Measurements from ENCODE around the gene FZD7.

Gene FZD7

DNA sequence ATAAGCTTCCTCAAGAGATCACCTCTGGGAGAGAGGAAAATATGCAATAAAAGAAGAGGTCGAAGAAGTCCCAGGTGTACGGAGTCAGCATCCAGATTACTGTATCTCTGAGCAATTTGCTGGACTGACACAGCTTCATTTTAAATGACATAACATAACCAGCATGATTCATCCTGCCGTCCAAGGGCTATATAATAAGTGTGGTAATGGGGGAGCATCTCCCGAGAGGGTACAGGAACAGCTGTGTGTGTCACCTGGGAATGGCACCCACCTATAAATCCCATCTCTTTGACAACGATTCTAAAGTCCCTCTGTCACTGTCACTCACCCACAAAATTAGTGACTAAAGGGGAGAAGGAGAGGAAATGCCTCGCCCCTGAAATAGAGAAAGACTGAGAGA is 19.3 kb upstream of the FZD7 start:
- no peak for DNase-seq (ENCODE audit: low spot score)

DNA sequence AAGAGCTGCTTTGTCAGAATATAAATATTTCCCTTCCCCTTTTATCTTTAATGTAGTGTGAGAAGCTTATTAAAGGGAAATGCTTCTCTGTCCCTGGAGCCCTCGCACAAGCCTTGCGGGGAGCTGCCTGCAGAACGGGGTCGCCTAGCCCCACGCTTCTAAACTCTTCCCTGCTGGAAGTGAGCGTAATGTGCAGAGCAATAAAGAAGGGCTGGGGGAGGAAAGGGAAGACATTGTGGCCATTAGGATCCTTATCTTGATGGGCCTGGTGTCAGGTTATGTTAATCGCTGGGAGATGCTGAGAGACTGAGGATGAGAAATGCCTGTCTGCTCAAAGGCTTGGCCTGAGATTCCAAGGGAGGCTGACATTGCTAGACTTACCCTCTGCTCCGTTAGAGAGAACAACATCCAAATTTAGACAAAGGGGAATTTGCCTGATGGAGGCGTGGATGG is 18.9 kb upstream of the FZD7 start:
- no peak for DNase-seq (ENCODE audit: low spot score)

DNA sequence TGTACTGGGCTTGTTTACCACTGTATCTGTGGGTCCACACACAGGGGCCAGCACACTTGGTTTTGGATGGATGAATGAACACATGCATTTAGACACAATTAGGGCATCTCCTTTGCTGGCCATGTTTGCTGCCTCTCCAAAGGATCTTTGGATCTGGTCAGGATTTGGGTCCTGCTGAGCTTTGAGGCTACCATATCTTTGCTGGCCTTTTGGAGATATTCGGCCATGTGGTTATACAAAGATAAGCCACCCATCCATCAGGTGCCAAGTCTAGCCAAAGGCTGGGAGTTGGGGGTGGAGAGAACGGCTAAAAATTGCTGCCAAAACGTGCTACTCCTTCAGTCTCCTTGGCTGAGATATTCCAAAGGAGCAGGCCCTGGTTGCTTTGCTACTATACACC is 18.2 kb upstream of the FZD7 start:
- no peak for DNase-seq (ENCODE audit: low spot score)

DNA sequence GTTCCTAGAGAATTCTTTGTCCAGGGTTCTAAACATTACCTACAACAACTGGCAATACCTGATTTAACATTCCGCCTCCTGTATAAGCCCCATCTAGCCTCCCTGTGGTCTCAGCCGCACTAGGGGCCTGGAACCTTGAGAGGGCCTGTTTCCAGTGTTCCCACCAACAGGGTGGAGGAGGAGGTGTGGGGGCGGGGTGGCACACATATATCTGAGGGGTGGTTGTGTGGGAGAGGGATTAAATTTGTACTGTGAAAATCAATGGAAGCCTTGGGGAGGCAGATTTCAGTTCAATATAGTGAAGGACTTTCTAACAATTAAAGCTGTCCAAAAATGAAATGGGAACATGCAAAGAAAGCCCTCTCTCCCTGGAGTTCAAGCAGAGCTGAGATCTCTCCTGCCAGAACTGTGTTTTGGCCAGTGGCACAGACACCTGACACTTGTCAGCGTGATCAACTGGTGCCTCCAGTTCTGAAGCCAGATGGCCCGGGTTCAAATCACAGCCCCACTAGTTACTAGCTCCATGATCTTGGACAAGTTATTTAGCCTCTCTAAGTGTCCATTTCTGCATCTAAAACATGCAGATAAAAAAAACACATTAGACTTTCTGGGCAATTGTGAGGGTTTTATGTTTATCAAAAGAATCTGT is 17.0 kb upstream of the FZD7 start:
- DNase-seq (ENCODE audit: low spot score): no peak

DNA sequence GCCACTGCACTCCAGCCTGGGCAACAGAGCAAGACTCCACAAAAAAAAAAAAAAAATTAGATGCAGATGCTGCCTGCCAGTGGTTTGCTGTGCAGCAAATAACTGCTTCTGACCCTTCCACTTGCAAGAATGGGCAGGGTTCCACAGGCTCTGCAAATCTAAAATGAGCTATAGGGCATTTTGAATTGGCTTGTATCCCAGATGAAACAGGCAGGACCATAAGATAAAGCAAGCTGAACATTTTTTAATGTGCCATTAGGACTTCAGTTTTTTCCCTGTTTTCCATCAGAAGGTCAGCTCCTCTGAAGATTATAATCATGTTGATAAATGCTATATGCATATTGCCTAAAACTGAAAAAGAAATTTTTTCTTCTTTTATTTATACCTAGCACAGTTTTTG is 15.7 kb upstream of the FZD7 start:
- no peak for DNase-seq (ENCODE audit: low spot score)

DNA sequence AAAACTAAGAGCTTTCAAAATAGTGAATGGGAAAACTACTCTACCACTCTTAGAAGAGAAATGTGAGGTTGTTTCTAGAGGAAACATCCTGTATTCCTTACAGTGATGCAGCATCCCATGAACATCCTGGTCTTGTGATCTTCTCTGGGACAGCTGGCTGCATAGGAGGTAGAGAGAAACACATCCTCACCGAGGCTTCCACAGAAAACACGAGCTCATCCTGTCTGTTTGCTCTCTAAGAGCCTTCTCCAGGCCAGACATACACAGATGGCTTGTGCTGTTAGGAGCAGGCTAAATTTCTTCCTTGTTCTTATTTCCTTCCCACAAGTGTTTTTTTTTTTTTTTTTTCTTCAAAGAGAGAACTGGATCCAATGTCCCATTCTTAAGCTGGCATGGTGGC is 14.7 kb upstream of the FZD7 start:
- DNase-seq (ENCODE audit: low spot score): no peak

DNA sequence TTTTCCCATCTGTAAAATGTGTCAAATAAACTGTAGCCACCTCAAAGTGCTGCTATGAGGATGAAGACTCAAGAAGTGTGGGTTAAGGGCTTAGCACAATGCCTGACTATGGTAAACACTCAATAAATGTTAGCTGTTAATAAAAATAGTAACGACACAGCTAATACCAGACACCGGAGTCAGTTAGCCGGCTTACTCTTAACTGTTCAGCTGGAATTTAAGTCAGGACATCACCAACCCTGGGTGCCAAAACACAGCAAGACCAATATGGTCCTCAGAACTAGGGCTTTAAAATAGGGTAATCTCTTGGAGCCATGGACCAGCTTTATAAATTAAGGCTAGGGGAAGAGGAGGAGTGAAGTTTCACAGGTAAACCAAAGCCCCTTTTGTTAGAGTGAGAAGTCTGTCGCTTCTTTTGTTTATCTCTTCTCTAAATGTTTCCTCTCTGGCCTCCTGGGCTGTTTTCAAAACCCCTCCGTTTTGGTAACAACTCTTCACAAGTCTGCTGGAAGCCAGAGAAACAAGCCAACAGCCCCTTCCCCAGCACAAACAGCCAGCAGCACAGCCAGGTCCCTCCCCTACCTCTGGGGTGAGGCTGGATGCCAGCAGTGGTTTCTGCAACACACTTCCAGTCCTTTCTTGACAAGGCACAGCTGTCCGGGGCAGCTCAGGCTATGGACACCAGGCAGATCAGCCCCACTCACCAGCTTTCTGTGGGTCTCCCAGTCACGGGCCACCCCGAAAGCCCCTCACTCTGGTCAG is 13.8 kb upstream of the FZD7 start:
- DNase-seq (ENCODE audit: low spot score): no peak

DNA sequence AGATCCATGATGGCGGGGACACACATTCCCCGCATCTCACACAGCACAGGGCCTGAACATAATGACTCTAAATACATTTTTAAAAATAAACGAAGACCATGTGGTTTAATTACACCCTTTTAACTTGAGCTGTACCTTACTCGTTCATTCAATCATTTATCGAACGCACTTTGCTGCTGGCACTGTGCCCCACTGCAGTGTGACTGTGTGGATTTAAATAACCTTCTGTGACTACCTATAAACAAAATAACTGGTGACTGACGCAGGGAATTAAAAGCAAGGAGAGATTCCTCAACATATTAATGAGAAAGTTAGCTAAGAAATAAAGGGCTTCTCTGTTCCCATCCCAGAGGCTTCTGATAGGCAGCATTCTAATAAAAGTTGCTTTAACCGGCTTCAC is 10.9 kb upstream of the FZD7 start:
- no peak for DNase-seq (ENCODE audit: low spot score)

DNA sequence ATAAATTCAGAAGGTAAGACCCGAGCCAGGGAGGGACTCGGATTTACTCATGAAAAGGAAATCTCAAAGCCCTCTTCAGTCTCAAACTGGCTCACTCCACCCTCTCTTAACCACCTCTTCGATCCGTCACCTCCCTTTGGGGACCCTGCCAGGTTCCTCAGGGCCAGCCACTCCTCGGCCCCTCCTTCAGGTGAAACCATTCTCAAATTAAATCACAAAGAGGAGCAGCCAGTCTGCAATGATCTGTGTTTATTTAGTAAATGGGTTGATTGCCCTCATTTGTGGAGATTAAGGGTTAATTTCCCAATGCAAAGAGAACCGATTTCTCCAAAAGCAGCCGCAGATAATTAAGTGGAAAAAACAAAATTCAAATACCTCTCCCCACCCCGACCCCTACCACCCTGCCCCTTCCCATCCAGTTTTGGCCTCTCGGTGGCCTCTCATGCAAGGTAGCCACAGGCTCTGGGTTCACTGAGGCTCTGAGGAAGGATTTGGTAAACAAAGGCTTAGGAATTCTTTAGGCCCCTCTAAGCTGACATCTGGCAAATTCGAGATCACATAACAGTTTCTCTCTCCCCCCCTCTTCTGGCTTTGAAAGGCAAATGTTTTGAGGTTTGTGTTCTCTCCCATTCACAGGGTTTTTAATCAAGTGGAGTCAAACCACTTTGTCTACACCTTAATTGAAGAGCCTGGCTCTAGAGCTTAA is 10.3 kb upstream of the FZD7 start:
- DNase-seq (ENCODE audit: low spot score): no peak

DNA sequence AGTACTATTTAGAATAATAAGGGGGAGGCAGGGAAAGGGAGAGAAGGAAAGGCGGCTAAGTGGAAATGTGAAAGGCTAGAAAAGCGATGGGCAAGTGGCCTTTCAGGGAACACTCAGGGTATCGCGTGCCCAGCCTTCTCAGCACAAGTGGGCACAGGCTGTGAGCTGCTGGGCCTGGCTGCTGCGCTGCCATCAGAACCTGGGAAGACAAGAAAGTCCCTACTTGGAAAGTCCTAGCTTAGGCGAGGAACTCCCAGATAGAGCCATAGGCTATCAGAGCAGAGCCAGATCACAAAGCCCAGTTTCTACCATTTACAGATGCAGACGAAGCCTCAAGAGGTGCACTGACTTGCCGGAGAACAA is 9.8 kb upstream of the FZD7 start:
- no peak for DNase-seq (ENCODE audit: low spot score)

DNA sequence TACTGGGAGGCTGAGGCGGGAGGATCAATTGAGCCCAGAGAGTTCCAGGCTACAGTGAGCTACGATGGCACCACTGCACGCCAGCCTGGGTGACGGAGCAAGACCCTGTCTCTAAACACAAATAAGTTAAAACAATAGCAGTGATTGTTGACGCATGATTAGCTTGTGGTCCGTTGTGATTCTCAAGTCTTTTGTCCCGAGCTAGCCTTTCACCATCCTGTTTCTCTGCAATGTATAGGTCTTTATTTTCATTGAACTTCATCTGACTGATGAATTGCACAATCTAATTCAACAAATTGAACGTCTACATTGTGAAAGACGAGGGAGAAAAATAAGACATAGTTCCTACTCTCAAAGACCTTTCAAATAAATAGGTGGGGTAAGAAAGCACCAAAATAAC is 8.8 kb upstream of the FZD7 start:
- DNase-seq (ENCODE audit: low spot score): no peak

DNA sequence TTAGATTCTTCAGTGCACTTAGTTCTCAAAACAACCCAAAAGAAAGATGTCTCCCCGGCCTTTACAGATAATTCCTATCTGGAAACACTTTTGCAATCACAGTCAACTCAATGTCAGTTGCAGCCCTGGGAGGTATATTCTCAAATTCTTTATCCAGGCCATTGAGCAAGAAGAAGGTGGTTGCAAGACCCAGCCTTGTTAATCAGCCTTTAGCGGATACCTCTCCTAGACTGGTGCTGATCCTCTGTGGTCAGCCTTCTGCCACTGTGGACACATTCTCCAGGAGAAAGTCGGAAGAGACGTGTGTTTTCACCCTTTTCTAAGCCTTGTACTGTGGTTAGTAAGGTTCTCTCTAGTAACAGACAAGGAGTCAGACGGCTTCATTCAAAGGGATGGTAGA is 7.8 kb upstream of the FZD7 start:
- peak; percentile 33 for DNase-seq (ENCODE audit: low spot score)

DNA sequence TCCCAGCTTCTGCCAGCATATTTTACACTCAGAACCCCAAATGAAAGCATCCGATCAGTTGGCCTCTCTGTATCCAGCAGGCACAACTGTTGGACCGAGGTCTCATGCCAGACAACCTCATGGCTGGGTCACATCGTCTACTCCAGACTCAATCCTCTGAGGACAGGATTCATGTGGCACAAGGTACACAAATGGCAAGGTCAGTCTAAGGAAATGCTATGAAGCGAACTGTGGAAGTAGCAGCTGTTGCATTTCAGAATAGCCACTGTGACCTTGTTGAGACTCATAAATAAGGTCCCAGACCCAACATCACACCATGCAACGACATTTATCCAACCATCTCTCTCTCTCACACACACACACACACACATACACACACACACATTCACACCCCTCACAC is 7.1 kb upstream of the FZD7 start:
- DNase-seq (ENCODE audit: low spot score): no peak

DNA sequence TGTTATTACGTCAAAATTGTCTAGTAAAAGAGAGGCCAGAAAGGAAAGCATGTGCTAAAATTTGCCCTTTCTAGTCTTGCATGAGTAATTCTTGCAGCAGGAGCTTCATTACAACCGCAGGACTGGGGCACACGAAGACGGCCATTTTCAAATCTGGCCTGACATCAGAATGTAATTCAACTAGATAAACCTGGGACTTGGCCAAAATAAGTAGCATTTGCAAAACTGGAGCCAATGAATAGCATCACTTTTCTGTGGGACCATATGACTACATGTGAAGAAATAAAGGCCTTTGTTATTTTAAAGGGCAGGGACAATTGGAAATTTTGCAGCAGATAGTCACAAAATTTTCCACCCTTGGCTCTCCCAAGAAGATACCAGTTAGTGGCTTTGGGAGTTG is 3.0 kb upstream of the FZD7 start:
- no peak for DNase-seq (ENCODE audit: low spot score)

DNA sequence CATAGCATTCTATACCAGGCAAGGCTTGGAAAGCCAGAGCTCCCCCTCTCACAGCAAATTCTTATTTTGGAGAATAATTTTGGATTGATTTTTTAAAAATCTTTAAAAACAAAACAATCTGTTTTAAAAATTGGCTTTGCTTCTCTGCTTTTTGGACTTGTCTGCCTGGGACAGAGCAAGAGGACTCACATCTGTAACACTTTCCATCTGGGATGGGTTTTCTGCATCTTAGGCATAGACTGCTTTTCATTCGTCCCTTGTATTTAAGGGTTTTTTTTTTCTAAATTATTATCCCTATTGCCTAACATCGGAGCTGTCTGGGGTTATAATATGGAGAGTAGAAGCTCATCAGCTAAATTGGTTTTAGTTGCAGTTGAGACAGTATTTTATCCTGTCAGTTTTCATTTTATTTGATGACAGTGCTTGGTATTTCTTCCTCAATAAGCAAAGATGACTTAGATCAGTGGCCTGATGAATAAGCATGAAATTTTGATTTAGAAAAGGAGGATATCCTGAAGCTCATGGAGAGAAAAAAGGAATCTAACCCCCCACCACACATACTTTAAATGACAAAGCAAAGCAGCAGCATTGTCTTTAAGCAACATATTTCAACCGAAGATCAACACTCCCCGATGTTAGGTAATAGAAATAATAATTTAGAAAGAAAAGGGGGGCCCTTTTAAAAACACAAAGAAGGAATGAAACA is 2.3 kb upstream of the FZD7 start:
- no peak for DNase-seq (ENCODE audit: low spot score)

DNA sequence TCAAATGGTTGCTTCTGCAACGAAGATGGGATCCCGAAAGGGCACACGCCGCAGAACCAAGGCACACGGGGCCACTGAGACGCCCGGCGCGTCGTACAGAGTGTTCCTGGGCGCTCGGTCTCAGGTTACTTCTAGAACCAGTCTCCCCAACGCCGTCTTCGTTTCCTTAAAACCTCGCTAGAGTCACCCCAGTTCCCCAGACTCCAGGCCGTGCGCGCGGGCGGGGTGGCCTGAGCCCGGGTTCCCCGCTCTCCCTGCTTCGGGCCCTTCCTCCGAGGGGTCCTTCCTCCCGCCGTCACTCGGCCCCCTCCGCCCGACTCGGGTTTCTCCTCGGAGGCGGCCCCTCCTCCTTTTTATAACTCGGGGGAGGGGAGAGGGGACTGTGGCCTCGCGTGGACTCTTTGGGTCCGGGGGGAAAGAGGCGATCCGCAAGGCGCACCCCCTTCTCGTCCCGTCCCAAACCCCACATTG is 774 bp upstream of the FZD7 start:
- DNase-seq (ENCODE audit: low spot score): peak; percentile 24

DNA sequence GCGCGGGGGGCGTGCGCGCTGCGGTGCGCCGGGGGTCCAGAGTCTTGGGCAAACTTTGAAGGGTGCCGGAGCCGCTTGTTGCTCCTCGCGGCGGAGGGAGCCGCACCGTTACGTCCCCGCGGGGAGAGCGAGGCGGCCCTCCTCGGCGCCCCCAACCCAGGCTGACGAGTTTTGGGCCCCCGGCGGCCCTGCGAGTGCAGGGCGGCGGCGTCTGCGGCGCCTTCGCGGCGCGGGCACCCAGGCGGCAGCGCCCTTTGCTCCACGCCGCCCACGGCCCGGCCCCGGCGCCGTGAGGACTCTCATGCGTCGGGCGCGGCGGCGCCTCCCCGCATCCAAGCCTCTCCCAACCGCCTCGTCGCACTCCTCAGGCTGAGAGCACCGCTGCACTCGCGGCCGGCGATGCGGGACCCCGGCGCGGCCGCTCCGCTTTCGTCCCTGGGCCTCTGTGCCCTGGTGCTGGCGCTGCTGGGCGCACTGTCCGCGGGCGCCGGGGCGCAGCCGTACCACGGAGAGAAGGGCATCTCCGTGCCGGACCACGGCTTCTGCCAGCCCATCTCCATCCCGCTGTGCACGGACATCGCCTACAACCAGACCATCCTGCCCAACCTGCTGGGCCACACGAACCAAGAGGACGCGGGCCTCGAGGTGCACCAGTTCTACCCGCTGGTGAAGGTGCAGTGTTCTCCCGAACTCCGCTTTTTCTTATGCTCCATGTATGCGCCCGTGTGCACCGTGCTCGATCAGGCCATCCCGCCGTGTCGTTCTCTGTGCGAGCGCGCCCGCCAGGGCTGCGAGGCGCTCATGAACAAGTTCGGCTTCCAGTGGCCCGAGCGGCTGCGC is 814 bp downstream of the FZD7 start:
- DNase-seq (ENCODE audit: low spot score): peak; percentile 49

DNA sequence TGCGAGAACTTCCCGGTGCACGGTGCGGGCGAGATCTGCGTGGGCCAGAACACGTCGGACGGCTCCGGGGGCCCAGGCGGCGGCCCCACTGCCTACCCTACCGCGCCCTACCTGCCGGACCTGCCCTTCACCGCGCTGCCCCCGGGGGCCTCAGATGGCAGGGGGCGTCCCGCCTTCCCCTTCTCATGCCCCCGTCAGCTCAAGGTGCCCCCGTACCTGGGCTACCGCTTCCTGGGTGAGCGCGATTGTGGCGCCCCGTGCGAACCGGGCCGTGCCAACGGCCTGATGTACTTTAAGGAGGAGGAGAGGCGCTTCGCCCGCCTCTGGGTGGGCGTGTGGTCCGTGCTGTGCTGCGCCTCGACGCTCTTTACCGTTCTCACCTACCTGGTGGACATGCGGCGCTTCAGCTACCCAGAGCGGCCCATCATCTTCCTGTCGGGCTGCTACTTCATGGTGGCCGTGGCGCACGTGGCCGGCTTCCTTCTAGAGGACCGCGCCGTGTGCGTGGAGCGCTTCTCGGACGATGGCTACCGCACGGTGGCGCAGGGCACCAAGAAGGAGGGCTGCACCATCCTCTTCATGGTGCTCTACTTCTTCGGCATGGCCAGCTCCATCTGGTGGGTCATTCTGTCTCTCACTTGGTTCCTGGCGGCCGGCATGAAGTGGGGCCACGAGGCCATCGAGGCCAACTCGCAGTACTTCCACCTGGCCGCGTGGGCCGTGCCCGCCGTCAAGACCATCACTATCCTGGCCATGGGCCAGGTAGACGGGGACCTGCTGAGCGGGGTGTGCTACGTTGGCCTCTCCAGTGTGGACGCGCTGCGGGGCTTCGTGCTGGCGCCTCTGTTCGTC is 1.7 kb downstream of the FZD7 start:
- DNase-seq (ENCODE audit: low spot score): peak; percentile 52

DNA sequence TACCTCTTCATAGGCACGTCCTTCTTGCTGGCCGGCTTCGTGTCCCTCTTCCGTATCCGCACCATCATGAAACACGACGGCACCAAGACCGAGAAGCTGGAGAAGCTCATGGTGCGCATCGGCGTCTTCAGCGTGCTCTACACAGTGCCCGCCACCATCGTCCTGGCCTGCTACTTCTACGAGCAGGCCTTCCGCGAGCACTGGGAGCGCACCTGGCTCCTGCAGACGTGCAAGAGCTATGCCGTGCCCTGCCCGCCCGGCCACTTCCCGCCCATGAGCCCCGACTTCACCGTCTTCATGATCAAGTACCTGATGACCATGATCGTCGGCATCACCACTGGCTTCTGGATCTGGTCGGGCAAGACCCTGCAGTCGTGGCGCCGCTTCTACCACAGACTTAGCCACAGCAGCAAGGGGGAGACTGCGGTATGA is 2.3 kb downstream of the FZD7 start:
- DNase-seq (ENCODE audit: low spot score): no peak

DNA sequence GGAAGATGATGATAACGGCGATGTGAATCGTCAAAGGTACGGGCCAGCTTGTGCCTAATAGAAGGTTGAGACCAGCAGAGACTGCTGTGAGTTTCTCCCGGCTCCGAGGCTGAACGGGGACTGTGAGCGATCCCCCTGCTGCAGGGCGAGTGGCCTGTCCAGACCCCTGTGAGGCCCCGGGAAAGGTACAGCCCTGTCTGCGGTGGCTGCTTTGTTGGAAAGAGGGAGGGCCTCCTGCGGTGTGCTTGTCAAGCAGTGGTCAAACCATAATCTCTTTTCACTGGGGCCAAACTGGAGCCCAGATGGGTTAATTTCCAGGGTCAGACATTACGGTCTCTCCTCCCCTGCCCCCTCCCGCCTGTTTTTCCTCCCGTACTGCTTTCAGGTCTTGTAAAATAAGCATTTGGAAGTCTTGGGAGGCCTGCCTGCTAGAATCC is 3.0 kb downstream of the FZD7 start:
- no peak for DNase-seq (ENCODE audit: low spot score)

DNA sequence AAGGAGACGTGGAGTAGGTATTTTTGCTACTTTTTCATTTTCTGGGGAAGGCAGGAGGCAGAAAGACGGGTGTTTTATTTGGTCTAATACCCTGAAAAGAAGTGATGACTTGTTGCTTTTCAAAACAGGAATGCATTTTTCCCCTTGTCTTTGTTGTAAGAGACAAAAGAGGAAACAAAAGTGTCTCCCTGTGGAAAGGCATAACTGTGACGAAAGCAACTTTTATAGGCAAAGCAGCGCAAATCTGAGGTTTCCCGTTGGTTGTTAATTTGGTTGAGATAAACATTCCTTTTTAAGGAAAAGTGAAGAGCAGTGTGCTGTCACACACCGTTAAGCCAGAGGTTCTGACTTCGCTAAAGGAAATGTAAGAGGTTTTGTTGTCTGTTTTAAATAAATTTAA is 3.4 kb downstream of the FZD7 start:
- no peak for DNase-seq (ENCODE audit: low spot score)

Measured in kidney tubule cell (primary cell).